BLaER1 treated with 17β-estradiol and CSF1 and Interleukin-3, amounts not matched to agents 10 nM and 100 nM (cell line): Measurements from ENCODE around the gene MAP4K4.

Experiments
- H3K27ac ChIP-seq, 11 experiments: shearing (Covaris generic); formaldehyde crosslinking; 2 replicates each; pipeline ENCODE4 v1.8.1; 2022
- H3K27me3 ChIP-seq, 11 experiments: shearing (Covaris generic); formaldehyde crosslinking; 2 replicates each; pipeline ENCODE4 v1.8.1; 2022
- H3K36me3 ChIP-seq, 11 experiments: shearing (Covaris generic); formaldehyde crosslinking; 2 replicates each; pipeline ENCODE4 v1.8.1; 2022
- H3K4me1 ChIP-seq, 10 experiments: shearing (Covaris generic); formaldehyde crosslinking; 2 replicates each; pipeline ENCODE4 v1.8.1; 2022
- H3K4me2 ChIP-seq, 11 experiments: shearing (Covaris generic); formaldehyde crosslinking; 2 replicates each; pipeline ENCODE4 v1.8.1; 2022
- H3K4me3 ChIP-seq, 10 experiments: shearing (Covaris generic); formaldehyde crosslinking; 2 replicates each; pipeline ENCODE4 v1.8.1; 2022
- H3K9ac ChIP-seq, 11 experiments: shearing (Covaris generic); formaldehyde crosslinking; 2 replicates each; pipeline ENCODE4 v1.8.1; 2022
- H3K9me3 ChIP-seq, 11 experiments: shearing (Covaris generic); formaldehyde crosslinking; replicated peaks in 1 of 11; 2 replicates each; pipeline ENCODE4 v1.8.1; 2022
- H4K20me1 ChIP-seq, 11 experiments: shearing (Covaris generic); formaldehyde crosslinking; 2 replicates each; pipeline ENCODE4 v1.8.1; 2022
- Cebpa-rat ChIP-seq, 11 experiments: shearing (Covaris generic); IDR thresholded peaks; 2 replicates each; pipeline ENCODE4 v1.8.1; 2022

MAP4K4 gene

DNA sequence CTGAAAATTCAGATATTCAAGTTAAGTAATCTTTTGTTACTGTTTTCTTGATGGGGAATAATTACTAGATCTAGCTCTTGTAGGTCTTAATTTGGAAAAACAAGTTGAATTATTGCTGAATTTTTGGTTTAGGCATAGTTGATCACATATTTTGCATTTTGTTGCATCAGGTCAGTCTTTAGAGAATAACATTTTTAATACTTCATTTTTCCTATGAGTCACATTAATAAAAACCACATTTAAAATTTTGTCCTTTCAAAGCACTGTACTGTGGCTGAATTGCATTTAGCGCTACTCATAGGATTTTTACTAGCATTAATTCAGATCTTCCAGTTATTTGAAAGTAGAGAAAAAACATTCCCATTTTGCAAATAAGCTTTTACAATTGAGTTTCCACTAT is 23.2 kb downstream of the MAP4K4 start:
- Histone ChIP-seq H3K27ac (no peak overlapping the region), H3K27me3 (no peaks in the 10 kb centered on the region), H3K4me3 (no peak overlapping the region), H3K36me3 (peaks cover 0 to 90% (median 73%) of the 10 kb centered on the region in 11 experiments; a peak in 21 of 22 replicates), H3K4me1 (peaks cover 25 to 88% (median 47%) of the 10 kb centered on the region in 10 experiments), H3K9me3 (peaks cover 26 to 81% (median 62%) of the 10 kb centered on the region in 11 experiments), H4K20me1 (peaks cover 22 to 98% (median 84%) of the 10 kb centered on the region in 11 experiments; a peak in 21 of 22 replicates), H3K4me2 (peak overlapping the region in 2 of 11 experiments; percentile 23 to 50; a peak in 2 of 22 replicates), H3K9ac (no peak overlapping the region)
- no peak for TF ChIP-seq Cebpa-rat (IDR thresholded peaks at IDR 0.05)

DNA sequence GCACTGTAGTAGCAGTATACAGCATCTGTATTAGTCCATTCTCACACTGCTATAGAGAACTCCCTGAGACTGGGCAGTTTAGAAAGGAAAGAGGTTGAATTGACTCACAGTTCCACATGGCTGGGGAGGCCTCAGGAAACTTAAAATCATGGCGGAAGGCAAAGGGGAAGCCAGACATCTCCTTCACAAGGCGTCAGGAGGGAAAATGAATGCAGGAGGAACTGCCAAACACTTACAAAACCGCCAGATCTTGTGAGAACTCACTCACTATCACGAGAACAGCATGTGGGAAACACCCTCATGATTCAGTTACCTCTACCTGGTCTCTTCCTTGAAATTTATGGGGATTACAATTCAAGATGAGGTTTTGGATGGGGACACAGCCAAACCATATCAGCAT is 25.4 kb downstream of the MAP4K4 start:
- no peak for TF ChIP-seq Cebpa-rat (IDR thresholded peaks at IDR 0.05)
- Histone ChIP-seq H3K4me3 (peak overlapping the region in 1 of 10 experiments; percentile 1; a peak in 1 of 20 replicates), H3K4me2 (peak overlapping the region in 7 of 11 experiments; percentile 4 to 61 (median 27); a peak in 10 of 22 replicates), H3K4me1 (peaks cover 19 to 88% (median 46%) of the 10 kb centered on the region in 10 experiments), H3K27me3 (no peaks in the 10 kb centered on the region), H3K36me3 (peaks cover 0 to 78% (median 70%) of the 10 kb centered on the region in 11 experiments; a peak in 19 of 22 replicates), H4K20me1 (peaks cover 40 to 98% (median 84%) of the 10 kb centered on the region in 11 experiments; a peak in 21 of 22 replicates), H3K9ac (no peak overlapping the region), H3K27ac (peak overlapping the region in 6 of 11 experiments; percentile 0 to 59 (median 28); a peak in 11 of 22 replicates), H3K9me3 (peaks cover 26 to 64% (median 58%) of the 10 kb centered on the region in 11 experiments)

GRCh38 chr2:101723371-101724124 is 26.0 kb downstream of the MAP4K4 start:
- Histone ChIP-seq H3K27me3 (no peaks in the 10 kb centered on the region), H3K9me3 (peaks cover 26 to 60% (median 58%) of the 10 kb centered on the region in 11 experiments), H3K9ac (no peak overlapping the region), H4K20me1 (peaks cover 46 to 100% (median 90%) of the 10 kb centered on the region in 11 experiments; a peak in 21 of 22 replicates), H3K4me2 (peak overlapping the region in 4 of 11 experiments; percentile 27 to 61 (median 54); a peak in 6 of 22 replicates), H3K27ac (peak overlapping the region in 5 of 11 experiments; percentile 0 to 59 (median 30); a peak in 8 of 22 replicates), H3K36me3 (peaks cover 0 to 78% (median 70%) of the 10 kb centered on the region in 11 experiments; a peak in 19 of 22 replicates), H3K4me3 (peak overlapping the region in 1 of 10 experiments; percentile 1; a peak in 1 of 20 replicates), H3K4me1 (peaks cover 26 to 94% (median 52%) of the 10 kb centered on the region in 10 experiments)
- no peak for TF ChIP-seq Cebpa-rat (IDR thresholded peaks at IDR 0.05)

GRCh38 chr2:101724125-101724474 is 26.6 kb downstream of the MAP4K4 start:
- H3K4me1 ChIP-seq, result peaks cover 31 to 94% (median 54%) of the 10 kb centered on the region in 10 experiments
- H3K27ac ChIP-seq, result peak overlapping the region in 1 of 11 experiments; percentile 59; a peak in 2 of 22 replicates
- peaks cover 26 to 55% (median 53%) of the 10 kb centered on the region in 11 experiments for H3K9me3 ChIP-seq
- H3K4me3 ChIP-seq, result no peak overlapping the region
- H3K4me2 ChIP-seq, result peak overlapping the region in 3 of 11 experiments; percentile 0 to 61 (median 59); a peak in 5 of 22 replicates
- peaks cover 47 to 100% (median 90%) of the 10 kb centered on the region in 11 experiments; a peak in 21 of 22 replicates for H4K20me1 ChIP-seq
- no peak overlapping the region for H3K9ac ChIP-seq
- peaks cover 0 to 72% (median 64%) of the 10 kb centered on the region in 11 experiments; a peak in 19 of 22 replicates for H3K36me3 ChIP-seq
- TF ChIP-seq Cebpa-rat (IDR thresholded peaks at IDR 0.05), result no peak
- no peaks in the 10 kb centered on the region for H3K27me3 ChIP-seq

- H3K4me2 ChIP-seq, result peak overlapping the region in 2 of 11 experiments; percentile 59 to 61; a peak in 3 of 22 replicates
- no peak overlapping the region for H3K4me3 ChIP-seq
- no peak overlapping the region for H3K27ac ChIP-seq
- TF ChIP-seq Cebpa-rat (IDR thresholded peaks at IDR 0.05), result no peak
- H3K4me1 ChIP-seq, result peaks cover 41 to 99% (median 60%) of the 10 kb centered on the region in 10 experiments
- no peak overlapping the region for H3K9ac ChIP-seq
- H3K27me3 ChIP-seq, result no peaks in the 10 kb centered on the region
- H3K9me3 ChIP-seq, result peaks cover 26 to 45% (median 43%) of the 10 kb centered on the region in 11 experiments
- peaks cover 0 to 67% (median 58%) of the 10 kb centered on the region in 11 experiments; a peak in 19 of 22 replicates for H3K36me3 ChIP-seq
- H4K20me1 ChIP-seq, result peaks cover 52 to 100% (median 90%) of the 10 kb centered on the region in 11 experiments; a peak in 21 of 22 replicates
These were observed 27.5 kb downstream of the MAP4K4 start for GRCh38 chr2:101725038-101725437.

DNA sequence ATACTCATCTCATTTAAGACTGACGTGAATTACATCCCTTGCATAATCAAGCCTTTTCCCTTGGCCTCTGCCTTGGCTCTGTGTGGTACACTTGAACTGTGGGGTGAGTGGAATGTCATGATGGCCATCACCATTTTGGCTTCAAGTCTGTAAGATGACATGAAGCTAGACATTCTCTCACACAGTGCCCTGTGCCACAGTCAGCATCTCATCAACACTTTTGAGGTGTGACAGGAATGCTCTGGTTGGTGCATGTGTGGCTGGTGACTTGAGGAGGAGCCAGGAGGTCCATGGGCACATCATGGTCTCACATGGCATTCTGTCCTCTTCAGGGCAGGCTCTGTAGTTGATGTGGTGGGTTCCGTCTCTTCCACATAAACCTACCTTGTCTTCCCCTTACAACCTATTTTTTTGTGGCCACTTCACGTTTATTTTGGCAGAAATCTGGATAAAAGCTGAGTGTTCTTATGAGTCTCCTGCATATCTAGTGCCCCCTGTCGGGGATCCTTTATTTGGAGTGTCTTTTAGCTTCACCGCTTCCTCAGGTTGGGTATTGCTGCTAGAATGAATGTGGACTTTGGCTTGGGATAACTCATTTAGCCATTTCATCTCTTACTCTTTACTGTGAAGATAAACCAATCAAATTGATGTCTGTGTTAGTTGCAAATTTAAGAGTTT is 28.1 kb downstream of the MAP4K4 start:
- peaks cover 0 to 66% (median 56%) of the 10 kb centered on the region in 11 experiments; a peak in 19 of 22 replicates for H3K36me3 ChIP-seq
- peaks cover 58 to 100% (median 95%) of the 10 kb centered on the region in 11 experiments; a peak in 21 of 22 replicates for H4K20me1 ChIP-seq
- H3K4me1 ChIP-seq, result peaks cover 44 to 99% (median 66%) of the 10 kb centered on the region in 10 experiments

DNA sequence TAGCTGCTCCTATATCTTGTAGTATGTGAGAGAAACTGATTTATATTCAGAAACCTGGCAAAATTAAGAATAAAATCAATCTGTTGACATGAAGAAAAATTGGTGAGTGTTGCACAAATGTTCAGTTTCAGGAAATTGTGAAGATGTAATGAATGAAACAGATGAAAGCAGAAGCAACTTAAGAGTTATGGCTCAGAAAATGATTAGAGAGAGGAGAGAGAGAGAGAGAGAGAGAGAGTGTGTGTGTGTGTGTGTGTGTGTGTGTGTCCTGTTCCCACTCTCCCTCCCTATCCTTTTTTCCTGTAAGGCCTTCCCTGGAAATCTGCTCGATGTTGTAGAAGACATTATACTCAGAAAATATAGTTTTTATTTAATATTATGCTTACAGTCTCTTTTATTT is 31.4 kb downstream of the MAP4K4 start:
- H3K4me2 ChIP-seq, result peak overlapping the region; percentile 20 to 72 (median 50); a peak in 20 of 22 replicates
- H3K9ac ChIP-seq, result no peak overlapping the region; a peak in 1 of 22 replicates
- peaks cover 59 to 99% (median 71%) of the 10 kb centered on the region in 10 experiments for H3K4me1 ChIP-seq
- peaks cover 0 to 43% (median 28%) of the 10 kb centered on the region in 11 experiments; a peak in 18 of 22 replicates for H3K36me3 ChIP-seq
- H3K27ac ChIP-seq, result no peak overlapping the region; a peak in 1 of 22 replicates
- peaks cover under 1 to 7% (median 5%) of the 10 kb centered on the region in 11 experiments; a peak in 16 of 22 replicates for H3K9me3 ChIP-seq
- no peak overlapping the region for H3K4me3 ChIP-seq
- TF ChIP-seq Cebpa-rat (IDR thresholded peaks at IDR 0.05), result no peak
- H4K20me1 ChIP-seq, result peaks cover 90 to 100% (median 100%) of the 10 kb centered on the region in 11 experiments
- no peaks in the 10 kb centered on the region for H3K27me3 ChIP-seq

More for the DNA sequence above, 28.1 kb downstream of the MAP4K4 start:
- no peak overlapping the region for H3K27ac ChIP-seq
- no peak overlapping the region for H3K9ac ChIP-seq
- no peak for TF ChIP-seq Cebpa-rat (IDR thresholded peaks at IDR 0.05)
- H3K9me3 ChIP-seq, result peaks cover 26 to 39% (median 37%) of the 10 kb centered on the region in 11 experiments
- H3K4me2 ChIP-seq, result peak overlapping the region in 8 of 11 experiments; percentile 5 to 50 (median 17); a peak in 6 of 22 replicates
- no peaks in the 10 kb centered on the region for H3K27me3 ChIP-seq
- H3K4me3 ChIP-seq, result no peak overlapping the region

DNA sequence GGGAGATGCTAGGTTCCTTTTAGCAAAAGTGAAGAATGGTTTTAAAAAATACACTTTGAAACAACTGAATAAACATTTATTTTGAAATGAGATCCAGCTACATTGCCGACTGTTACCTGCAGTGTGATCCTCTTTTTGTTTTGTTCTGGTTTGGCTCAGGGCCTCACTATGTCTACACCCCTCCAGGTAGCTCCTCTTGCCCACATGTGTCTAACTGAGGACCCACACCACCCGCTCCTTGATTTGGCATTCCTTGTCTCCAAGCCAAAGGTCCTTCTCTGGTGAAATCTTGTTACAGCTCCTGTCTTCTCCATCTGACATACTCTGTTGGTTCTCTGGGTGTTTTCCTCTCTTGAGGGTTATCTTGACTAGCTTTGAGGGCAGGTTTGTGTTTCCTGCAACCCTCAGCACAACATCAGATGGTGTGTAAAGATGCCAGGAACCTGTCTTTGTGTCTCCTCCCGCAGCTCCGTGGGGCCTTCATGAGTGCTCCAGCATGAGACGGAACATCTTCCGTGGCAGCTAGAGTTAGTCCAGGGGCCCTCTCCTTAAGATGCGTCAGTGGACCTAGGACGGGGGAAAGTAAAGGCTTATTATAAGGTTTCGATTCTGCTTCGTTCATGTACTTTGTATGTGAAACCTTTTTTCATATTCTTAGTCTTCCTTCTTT is 32.1 kb downstream of the MAP4K4 start:
- Histone ChIP-seq H3K9me3 (no peaks in the 10 kb centered on the region; a peak in 1 of 22 replicates), H3K4me2 (peak overlapping the region; percentile 7 to 72 (median 50); a peak in 18 of 22 replicates), H4K20me1 (peaks cover 97 to 100% (median 100%) of the 10 kb centered on the region in 11 experiments), H3K36me3 (peaks cover 0 to 35% (median 21%) of the 10 kb centered on the region in 11 experiments; a peak in 16 of 22 replicates), H3K4me1 (peaks cover 59 to 99% (median 75%) of the 10 kb centered on the region in 10 experiments), H3K27me3 (no peaks in the 10 kb centered on the region), H3K27ac (peak overlapping the region in 2 of 11 experiments; percentile 11 to 17; a peak in 2 of 22 replicates), H3K4me3 (no peak overlapping the region), H3K9ac (no peak overlapping the region)
- TF ChIP-seq Cebpa-rat (IDR thresholded peaks at IDR 0.05), result no peak
